Measurements from ENCODE around the gene KIAA0040.
"Not testable (repeated sequence)": the region's sequence is repeated elsewhere in the genome, so short reads cannot be mapped to it uniquely, and the experiment has no call there.

- TF ChIP-seq CTCF, POLR2AphosphoS5 (IDR thresholded peaks at IDR 0.05): not testable (repeated sequence)
These were observed 84.2 kb downstream of the KIAA0040 start for GRCh38 chr1:175108331-175108820.
